Suprapubic skin (tissue), 4 donors: ENCODE results near the gene CLVS2. TPM values are rescaled to one million over a fixed set of nuclear protein-coding genes. Genes with fewer than 3 reads are reported as not detected.

Experiments
- DNase-seq, 2 donors: peaks; one replicate each; pipeline ENCODE4 v3.0.0-alpha.2; 2019; ENCODE audit warnings: low spot score in 2 of 2
- H3K27ac ChIP-seq: fragments of 200-600 bp; sonication (generic); one replicate; pipeline ENCODE4 v1.5.1; 2019
- H3K27me3 ChIP-seq: fragments of 200-600 bp; sonication (generic); one replicate; pipeline ENCODE4 v1.5.1; 2019
- H3K36me3 ChIP-seq: fragments of 200-600 bp; sonication (generic); one replicate; pipeline ENCODE4 v1.5.1; 2019
- H3K4me1 ChIP-seq: fragments of 200-600 bp; sonication (generic); one replicate; pipeline ENCODE4 v1.5.1; 2019
- H3K4me3 ChIP-seq: fragments of 200-600 bp; sonication (generic); one replicate; pipeline ENCODE4 v1.5.1; 2019; ENCODE audit warnings: mild to moderate bottlenecking
- H3K9me3 ChIP-seq: fragments of 200-600 bp; sonication (generic); one replicate; pipeline ENCODE4 v1.5.1; 2019
- CTCF ChIP-seq, 2 donors: fragments of 200-600 bp in 1 of 2; fragments of 450-650 bp in 1 of 2; sonication (generic) in 1 of 2; IDR thresholded peaks; one replicate each; pipeline ENCODE4 v1.5.1; 2016 to 2019; ENCODE audit warnings: antibody characterized with exemption in 2 of 2, mild to moderate bottlenecking in 1 of 2, moderate library complexity in 1 of 2
- EP300 ChIP-seq: sonication (generic); formaldehyde crosslinking; IDR thresholded peaks from one replicate; pipeline ENCODE4 v1.6.1; 2017; ENCODE audit warnings: antibody characterized with exemption
- POLR2A ChIP-seq, 2 donors: fragments of 450-650 bp; IDR thresholded peaks; one replicate each; pipeline ENCODE4 v1.6.1; 2017; ENCODE audit warnings: antibody characterized with exemption in 2 of 2, mild to moderate bottlenecking in 2 of 2, moderate library complexity in 2 of 2
- POLR2AphosphoS5 ChIP-seq, 3 donors: sonication (generic); formaldehyde crosslinking; IDR thresholded peaks; one replicate each; pipeline ENCODE4 v1.6.1; 2017; ENCODE audit warnings: antibody characterized with exemption in 3 of 3
- WGBS: methylation state at CpG from one replicate; pipeline ENCODE4 v1.1.5; 2018; 5-methylcytosine and 5-hydroxymethylcytosine counted together
- total RNA-seq, 4 donors: library from RNA; depleted of rRNA; stranded (reverse); fragments of >200 nt; gene quantifications; one replicate each; pipeline ENCODE4 v1.1.0, GENCODE V29; 2016

The CLVS2 gene
- total RNA-seq, 4 donors from 2014 or later, result 0.15 to 0.64 (median 0.46) TPM

- no peak for TF ChIP-seq POLR2A (IDR thresholded peaks at IDR 0.05)
- no peak for TF ChIP-seq CTCF (IDR thresholded peaks at IDR 0.05)
- no peak for TF ChIP-seq EP300
- no peak for TF ChIP-seq POLR2AphosphoS5 (IDR thresholded peaks at IDR 0.05)
- 88% methylated on average over 13 of the region's 13 CpGs for WGBS
- no peak overlapping the region for H3K4me3 ChIP-seq
- peaks cover 12% of the 10 kb centered on the region for H3K4me1 ChIP-seq
- DNase-seq, result no peak
- no peaks in the 10 kb centered on the region for H3K9me3 ChIP-seq
- no peak overlapping the region for H3K27ac ChIP-seq
- H3K27me3 ChIP-seq, result peaks cover 46% of the 10 kb centered on the region
- H3K36me3 ChIP-seq, result no peaks in the 10 kb centered on the region
Observed at GRCh38 chr6:122997541-122998150, 1.6 kb downstream of the CLVS2 start.

GRCh38 chr6:122998403-122998975 lies 2.5 kb downstream of the CLVS2 start:
- no peaks in the 10 kb centered on the region for H3K36me3 ChIP-seq
- no peak overlapping the region for H3K4me3 ChIP-seq
- no peak overlapping the region for H3K27ac ChIP-seq
- no peak for TF ChIP-seq CTCF (IDR thresholded peaks at IDR 0.05)
- TF ChIP-seq POLR2AphosphoS5 (IDR thresholded peaks at IDR 0.05), result no peak
- TF ChIP-seq EP300, result no peak
- TF ChIP-seq POLR2A (IDR thresholded peaks at IDR 0.05), result no peak
- peaks cover 12% of the 10 kb centered on the region for H3K4me1 ChIP-seq
- H3K27me3 ChIP-seq, result peaks cover 42% of the 10 kb centered on the region
- H3K9me3 ChIP-seq, result no peaks in the 10 kb centered on the region
- 54% methylated on average over 5 of the region's 5 CpGs for WGBS
- DNase-seq, result no peak

DNA sequence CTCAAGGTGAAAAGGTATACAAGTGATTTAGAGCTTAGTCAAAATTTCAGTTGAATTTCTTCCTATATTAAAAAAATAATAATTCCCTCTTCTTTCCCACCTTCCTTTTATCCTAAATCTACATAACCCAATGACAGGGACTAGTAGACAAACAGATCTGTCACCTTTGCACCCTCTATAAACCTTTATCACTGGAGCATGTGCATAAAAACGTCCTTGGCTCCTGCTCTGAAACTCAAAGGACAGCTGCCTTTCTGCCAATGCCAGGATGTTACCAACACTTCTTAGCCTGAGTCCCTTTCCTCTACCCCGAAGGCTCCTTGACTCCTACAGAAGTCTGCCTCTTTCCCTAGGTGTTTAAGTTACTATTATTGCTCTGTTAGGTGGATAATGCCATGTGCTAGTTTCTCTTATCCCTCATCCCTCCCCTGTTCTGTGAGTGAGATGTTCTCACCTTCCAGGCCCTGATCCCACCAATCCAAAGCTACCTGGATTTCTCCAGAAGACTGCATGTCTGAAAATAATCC lies 4.3 kb downstream of the CLVS2 start:
- no peak for TF ChIP-seq CTCF (IDR thresholded peaks at IDR 0.05)
- no peak for TF ChIP-seq POLR2A (IDR thresholded peaks at IDR 0.05)
- no peak for TF ChIP-seq POLR2AphosphoS5 (IDR thresholded peaks at IDR 0.05)
- no peak for TF ChIP-seq EP300
- Histone ChIP-seq H3K4me3 (no peak overlapping the region), H3K4me1 (peaks cover 12% of the 10 kb centered on the region), H3K27ac (no peak overlapping the region), H3K27me3 (peaks cover 28% of the 10 kb centered on the region), H3K9me3 (no peaks in the 10 kb centered on the region), H3K36me3 (no peaks in the 10 kb centered on the region)
- 56% methylated on average over 2 of the region's 2 CpGs for WGBS
- no peak for DNase-seq

GRCh38 chr6:123001540-123001939 lies 5.5 kb downstream of the CLVS2 start:
- DNase-seq, result no peak
- 87% methylated on average over 3 of the region's 3 CpGs for WGBS
- Histone ChIP-seq H3K36me3 (no peaks in the 10 kb centered on the region), H3K27ac (no peak overlapping the region), H3K4me1 (peaks cover 2% of the 10 kb centered on the region), H3K4me3 (no peak overlapping the region), H3K9me3 (no peaks in the 10 kb centered on the region), H3K27me3 (peaks cover 16% of the 10 kb centered on the region)
- TF ChIP-seq POLR2AphosphoS5 (IDR thresholded peaks at IDR 0.05) (no peak), EP300 (no peak), POLR2A (IDR thresholded peaks at IDR 0.05) (no peak), CTCF (IDR thresholded peaks at IDR 0.05) (no peak)

DNA sequence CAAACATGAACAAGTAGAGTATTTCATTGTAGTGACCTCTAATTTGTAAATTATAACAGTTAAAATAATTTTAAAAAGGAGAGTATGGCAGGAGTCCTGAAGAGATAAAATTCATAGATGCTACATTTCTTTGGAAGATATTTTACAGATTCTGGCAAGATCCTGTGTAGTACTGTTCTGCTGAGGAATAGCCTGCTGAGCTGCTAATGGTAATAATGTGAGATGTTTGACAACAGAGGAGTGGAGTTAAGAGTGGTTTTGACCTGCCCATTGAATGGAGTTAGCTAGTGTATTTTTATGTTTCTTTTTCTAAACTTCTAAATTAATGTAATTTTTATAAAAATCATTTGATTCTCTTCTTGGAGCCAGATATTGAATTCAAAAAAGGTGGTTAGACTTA lies 11.8 kb downstream of the CLVS2 start:
- no peak for DNase-seq
- Histone ChIP-seq H3K4me3 (no peak overlapping the region), H3K36me3 (no peaks in the 10 kb centered on the region), H3K27me3 (no peaks in the 10 kb centered on the region), H3K9me3 (no peaks in the 10 kb centered on the region), H3K27ac (no peak overlapping the region), H3K4me1 (no peaks in the 10 kb centered on the region)
- TF ChIP-seq POLR2AphosphoS5 (IDR thresholded peaks at IDR 0.05) (no peak), CTCF (IDR thresholded peaks at IDR 0.05) (no peak), EP300 (no peak), POLR2A (IDR thresholded peaks at IDR 0.05) (no peak)
